Measurements from ENCODE around the gene CRYBB1. TPM values are rescaled to one million over a fixed set of nuclear protein-coding genes. Genes with fewer than 3 reads are reported as not detected.

The CRYBB1 gene
- total and polyA plus RNA-seq, 4 donors, result 0.14 to 1.1 (median 0.45) TPM

DNA sequence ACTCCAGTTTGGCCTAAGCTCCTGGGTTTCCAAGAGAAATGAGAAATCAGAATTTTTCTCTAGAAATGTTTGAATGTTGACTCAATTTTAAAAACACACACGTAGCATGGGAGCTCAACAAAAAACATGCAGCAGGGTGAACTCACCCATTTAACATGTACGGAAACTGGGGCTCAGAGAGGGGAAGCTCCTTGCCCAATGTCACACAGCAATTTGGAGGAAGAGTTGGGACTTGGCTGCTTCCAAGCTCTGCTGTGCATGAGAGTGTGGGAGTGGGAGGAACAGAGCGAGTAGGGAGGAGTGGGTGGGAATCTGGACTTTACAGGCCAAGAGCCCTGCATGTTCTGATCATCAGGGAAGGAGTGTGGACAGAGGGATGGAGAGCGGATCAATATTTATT lies 33.8 kb downstream of the CRYBB1 start:
- ATAC-seq (ENCODE audit: insufficient read depth, low FRiP score) (no peak), DNase-seq (no peak)
- no peak overlapping the region for H3K9ac ChIP-seq (ENCODE audit: insufficient read depth in 1 of 2, low read length in 2 of 2)
- no peak overlapping the region for H3K27ac ChIP-seq (ENCODE audit: low read depth in 1 of 2, low read length in 1 of 2)
- H3K36me3 ChIP-seq (ENCODE audit: control insufficient read depth in 4 of 4, insufficient read depth in 4 of 4, low read length in 4 of 4), result peaks cover 0 to 8% (median 0%) of the 10 kb centered on the region in 4 donors
- no peaks in the 10 kb centered on the region for H3K9me3 ChIP-seq (ENCODE audit: control insufficient read depth in 4 of 4, insufficient read depth in 3 of 4, low read length in 3 of 4)
- TF ChIP-seq, protein P1, sequence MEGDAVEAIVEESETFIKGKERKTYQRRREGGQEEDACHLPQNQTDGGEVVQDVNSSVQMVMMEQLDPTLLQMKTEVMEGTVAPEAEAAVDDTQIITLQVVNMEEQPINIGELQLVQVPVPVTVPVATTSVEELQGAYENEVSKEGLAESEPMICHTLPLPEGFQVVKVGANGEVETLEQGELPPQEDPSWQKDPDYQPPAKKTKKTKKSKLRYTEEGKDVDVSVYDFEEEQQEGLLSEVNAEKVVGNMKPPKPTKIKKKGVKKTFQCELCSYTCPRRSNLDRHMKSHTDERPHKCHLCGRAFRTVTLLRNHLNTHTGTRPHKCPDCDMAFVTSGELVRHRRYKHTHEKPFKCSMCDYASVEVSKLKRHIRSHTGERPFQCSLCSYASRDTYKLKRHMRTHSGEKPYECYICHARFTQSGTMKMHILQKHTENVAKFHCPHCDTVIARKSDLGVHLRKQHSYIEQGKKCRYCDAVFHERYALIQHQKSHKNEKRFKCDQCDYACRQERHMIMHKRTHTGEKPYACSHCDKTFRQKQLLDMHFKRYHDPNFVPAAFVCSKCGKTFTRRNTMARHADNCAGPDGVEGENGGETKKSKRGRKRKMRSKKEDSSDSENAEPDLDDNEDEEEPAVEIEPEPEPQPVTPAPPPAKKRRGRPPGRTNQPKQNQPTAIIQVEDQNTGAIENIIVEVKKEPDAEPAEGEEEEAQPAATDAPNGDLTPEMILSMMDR (IDR thresholded peaks at IDR 0.05; ENCODE audit: control extremely low read depth, extremely low read depth), result no peak
- WGBS, 2 donors, result 70 to 82% methylated on average over 4 of the region's 4 CpGs
- H3K27me3 ChIP-seq (ENCODE audit: control insufficient read depth in 3 of 3, insufficient read depth in 3 of 3, low read length in 2 of 3), result no peaks in the 10 kb centered on the region
- H3K4me3 ChIP-seq, result no peak overlapping the region
- H3K4me1 ChIP-seq (ENCODE audit: control insufficient read depth in 5 of 5, insufficient read depth in 5 of 5, low read length in 5 of 5), result peaks cover 0 to 26% (median 0%) of the 10 kb centered on the region in 5 donors

DNA sequence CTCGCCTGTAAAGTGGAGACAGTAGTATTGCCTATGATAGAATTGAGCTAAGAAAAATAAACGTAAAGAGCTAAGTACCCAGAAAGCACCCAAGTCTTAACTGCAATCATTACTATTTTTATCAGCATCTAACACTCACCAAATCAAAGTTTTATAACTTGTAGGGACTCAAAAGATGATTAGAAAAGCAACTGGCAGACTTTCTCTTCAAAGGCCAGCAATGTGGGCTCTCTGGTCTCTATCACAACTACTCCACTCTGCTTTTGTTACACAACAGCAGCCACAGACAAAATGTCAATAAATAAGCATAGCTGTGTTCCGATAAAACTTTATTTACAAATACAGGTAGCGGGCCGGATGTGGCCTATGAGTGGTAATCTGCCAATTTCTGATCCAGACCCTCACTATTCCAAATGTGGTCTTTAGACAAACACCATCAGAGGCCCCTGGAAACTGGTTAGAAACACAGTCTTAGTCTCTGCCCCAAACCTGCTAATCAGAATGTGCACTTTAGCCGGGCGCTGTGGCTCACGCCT lies 36.1 kb downstream of the CRYBB1 start:
- no peaks in the 10 kb centered on the region for H3K9me3 ChIP-seq (ENCODE audit: control insufficient read depth in 4 of 4, insufficient read depth in 3 of 4, low read length in 3 of 4)
- ATAC-seq (ENCODE audit: insufficient read depth, low FRiP score), result no peak
- no peak for DNase-seq
- TF ChIP-seq, protein P1 (IDR thresholded peaks at IDR 0.05; ENCODE audit: control extremely low read depth, extremely low read depth), result no peak
- no peaks in the 10 kb centered on the region for H3K27me3 ChIP-seq (ENCODE audit: control insufficient read depth in 3 of 3, insufficient read depth in 3 of 3, low read length in 2 of 3)
- peaks cover 0 to 24% (median 0%) of the 10 kb centered on the region in 5 donors for H3K4me1 ChIP-seq (ENCODE audit: control insufficient read depth in 5 of 5, insufficient read depth in 5 of 5, low read length in 5 of 5)
- 95 to 97% methylated on average over 8 of the region's 8 CpGs for WGBS, 2 donors
- no peak overlapping the region for H3K4me3 ChIP-seq
- no peak overlapping the region for H3K27ac ChIP-seq (ENCODE audit: low read depth in 1 of 2, low read length in 1 of 2)
- no peak overlapping the region for H3K9ac ChIP-seq (ENCODE audit: insufficient read depth in 1 of 2, low read length in 2 of 2)
- peaks cover 0 to 8% (median 0%) of the 10 kb centered on the region in 4 donors for H3K36me3 ChIP-seq (ENCODE audit: control insufficient read depth in 4 of 4, insufficient read depth in 4 of 4, low read length in 4 of 4)

DNA sequence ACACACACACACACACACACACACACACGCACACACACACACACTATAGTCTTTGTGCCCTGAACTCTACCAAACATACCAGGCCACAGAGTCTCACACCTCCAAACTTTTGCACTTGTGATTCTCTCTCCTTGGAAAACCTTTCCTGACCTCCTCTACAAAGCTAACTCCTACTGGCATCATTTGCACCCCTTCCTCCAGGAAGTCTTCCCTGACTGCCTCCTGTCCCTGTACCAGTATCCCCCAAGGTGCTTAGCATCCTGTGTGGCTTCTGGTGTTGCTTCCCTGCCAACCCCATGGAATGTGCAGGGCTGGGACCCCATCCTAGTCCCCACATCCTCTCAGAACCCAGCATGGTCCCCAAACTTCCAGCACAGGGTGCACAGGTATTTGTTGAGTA lies 36.8 kb downstream of the CRYBB1 start:
- Histone ChIP-seq H3K27ac (ENCODE audit: low read depth in 1 of 2, low read length in 1 of 2) (peak overlapping the region in 1 of 2 donors; percentile 24), H3K9ac (ENCODE audit: insufficient read depth in 1 of 2, low read length in 2 of 2) (no peak overlapping the region), H3K27me3 (ENCODE audit: control insufficient read depth in 3 of 3, insufficient read depth in 3 of 3, low read length in 2 of 3) (no peaks in the 10 kb centered on the region), H3K36me3 (ENCODE audit: control insufficient read depth in 4 of 4, insufficient read depth in 4 of 4, low read length in 4 of 4) (peaks cover 0 to 8% (median 0%) of the 10 kb centered on the region in 4 donors), H3K9me3 (ENCODE audit: control insufficient read depth in 4 of 4, insufficient read depth in 3 of 4, low read length in 3 of 4) (no peaks in the 10 kb centered on the region), H3K4me3 (no peak overlapping the region), H3K4me1 (ENCODE audit: control insufficient read depth in 5 of 5, insufficient read depth in 5 of 5, low read length in 5 of 5) (peaks cover 0 to 22% (median 0%) of the 10 kb centered on the region in 5 donors)
- WGBS, 2 donors, result 50 to 95% methylated on average over 1 of the region's 1 CpG
- TF ChIP-seq, protein P1 (IDR thresholded peaks at IDR 0.05; ENCODE audit: control extremely low read depth, extremely low read depth), result no peak
- ATAC-seq (ENCODE audit: insufficient read depth, low FRiP score), result no peak
- DNase-seq, result no peak
